Measurements from ENCODE around the gene LMLN.
"Not testable (repeated sequence)": the region's sequence is repeated elsewhere in the genome, so short reads cannot be mapped to it uniquely, and the experiment has no call there.

LMLN gene

DNA sequence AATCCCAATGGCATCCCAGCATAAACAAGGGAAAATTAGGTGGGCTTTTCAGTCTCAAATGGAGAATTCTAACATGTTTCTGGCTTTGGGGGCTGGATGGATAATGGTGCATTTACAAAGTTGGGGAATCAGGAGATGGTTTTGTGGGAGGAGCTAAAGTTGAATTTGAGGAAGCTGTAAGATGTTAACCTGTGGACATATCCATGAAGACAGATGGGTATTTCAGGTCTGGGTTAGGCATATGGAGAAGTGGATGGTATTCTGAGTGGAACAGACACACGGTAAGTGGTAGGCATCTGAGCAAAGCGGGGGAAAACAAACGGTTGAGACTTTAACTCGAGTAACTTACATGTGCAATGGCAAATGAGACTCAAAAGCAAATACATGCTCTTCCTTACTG lies 1.7 kb upstream of the LMLN start:
- no peak for DNase-seq

DNA sequence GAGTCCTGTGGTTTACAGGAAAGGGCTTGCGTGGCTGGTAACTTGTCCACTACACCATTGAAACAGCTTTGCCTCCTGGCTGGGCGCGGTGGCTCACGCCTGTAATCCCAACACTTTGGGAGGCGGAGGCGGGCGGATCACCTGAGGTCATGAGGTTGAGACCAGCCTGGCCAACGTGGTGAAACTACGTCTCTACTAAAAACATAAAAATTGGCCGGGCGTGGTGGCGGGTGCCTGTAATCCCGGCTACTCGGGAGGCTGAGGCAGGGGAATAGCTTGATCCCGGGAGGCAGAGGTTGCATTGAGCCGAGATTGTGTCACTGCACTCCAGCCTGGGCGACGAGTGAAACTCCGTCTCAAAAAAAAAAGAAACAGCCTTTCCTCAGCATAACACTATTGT lies 1.2 kb upstream of the LMLN start:
- DNase-seq = not testable (repeated sequence)

DNA sequence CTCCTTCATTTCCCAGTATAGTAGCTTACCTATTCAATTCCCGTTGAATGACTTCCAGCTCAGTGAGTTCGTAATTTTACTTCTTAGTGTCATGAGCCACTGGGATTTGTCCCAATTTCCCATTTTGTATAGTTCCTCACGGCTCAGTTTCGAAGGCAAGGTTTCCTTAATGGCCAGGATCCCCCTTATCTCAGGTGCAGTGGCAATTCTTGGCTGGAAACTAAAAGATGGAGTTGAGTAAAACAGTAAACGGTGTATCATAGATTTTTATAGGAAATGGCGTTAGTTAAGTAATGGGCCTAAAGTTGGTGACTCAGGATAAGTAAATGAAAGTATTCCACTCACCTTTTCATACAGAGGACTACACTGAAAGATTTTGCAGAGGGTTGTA lies 522 bp upstream of the LMLN start:
- DNase-seq = no peak

DNA sequence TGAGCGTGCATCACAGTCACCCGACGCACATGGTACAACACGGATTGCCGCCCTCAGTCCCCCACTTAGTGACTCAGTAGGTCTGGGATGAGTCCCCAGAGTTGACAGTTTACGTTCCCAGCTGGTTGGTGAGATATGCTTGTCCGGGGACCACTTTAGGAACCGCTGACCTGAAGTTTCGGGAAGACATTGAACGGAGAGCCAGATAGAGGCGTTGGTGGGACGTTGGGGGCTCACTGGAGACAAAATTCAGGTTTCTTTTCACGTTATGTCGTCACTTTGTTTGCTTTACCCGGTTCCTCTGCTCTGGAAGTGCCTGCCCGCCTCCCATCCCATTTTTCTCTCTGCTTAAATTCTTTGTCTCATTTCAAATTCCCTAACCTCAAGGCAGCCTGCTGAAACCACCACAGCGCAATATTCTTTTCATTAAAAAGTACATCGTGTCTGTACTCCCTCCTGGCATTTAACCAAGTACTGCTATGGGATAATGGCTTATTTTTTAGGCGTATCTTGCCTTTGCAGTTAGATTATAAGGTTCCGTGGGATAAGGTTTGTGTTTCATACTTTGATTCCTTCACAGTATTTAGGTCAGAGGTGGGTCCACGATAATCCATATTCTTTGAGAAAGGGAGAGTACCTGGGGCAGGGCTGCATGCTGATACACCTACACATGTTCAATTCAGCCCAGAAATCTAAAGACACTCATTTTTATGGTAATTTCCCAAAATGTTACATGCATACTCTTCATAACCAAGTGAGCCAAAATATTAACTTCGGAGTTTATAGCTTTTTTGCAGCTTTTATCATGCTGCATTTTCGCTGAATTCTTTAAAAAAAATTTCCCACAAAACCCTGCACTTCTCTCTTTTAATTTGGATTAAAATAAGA lies 921 bp downstream of the LMLN start:
- DNase-seq = no peak

DNA sequence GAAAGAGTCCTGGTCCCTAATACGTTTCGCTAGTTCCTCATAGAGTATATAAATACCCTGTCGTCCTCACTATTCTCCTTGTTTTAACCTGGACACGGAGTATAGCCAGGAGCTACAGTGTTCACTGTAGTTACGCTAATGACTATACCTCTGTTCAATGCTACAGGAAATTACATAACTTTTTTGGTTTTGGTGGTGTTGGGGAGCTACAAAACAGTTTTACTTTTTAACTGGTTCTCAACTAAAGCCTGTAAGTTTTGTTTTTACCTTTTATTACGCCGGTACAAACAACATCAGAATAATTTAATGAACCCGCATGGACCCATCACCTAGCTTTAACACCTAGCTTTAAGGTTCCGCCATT lies 1.5 kb downstream of the LMLN start:
- no peak for DNase-seq

DNA sequence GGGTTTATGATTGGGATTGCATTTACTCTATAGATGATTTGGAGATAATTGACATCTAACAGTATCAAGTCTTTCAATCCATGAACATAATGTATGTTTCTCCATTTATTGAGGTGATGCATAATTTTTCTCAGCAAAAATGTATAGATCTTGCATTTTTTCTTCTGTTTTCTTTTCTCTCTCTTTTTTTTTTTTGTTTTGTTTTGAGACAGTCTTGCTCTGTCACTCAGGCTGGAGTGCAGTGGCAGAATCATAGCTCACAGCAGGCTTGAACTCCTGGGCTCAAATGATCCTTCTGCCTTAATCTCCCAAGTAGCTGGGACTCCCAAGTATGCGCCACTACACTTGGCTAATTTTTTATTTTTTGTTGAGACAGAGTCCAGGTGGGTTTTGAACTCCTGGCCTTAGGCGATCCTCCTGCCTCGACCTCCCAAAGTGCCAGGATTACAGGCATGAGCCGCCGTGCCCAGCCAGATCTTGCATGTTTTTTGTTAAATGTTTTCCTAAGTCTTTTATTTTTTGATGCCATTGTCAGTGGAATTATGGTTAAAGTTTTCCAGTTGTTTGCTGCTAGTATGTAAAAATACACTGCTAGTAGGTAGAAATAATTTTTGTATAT lies 3.1 kb downstream of the LMLN start:
- DNase-seq = no peak

DNA sequence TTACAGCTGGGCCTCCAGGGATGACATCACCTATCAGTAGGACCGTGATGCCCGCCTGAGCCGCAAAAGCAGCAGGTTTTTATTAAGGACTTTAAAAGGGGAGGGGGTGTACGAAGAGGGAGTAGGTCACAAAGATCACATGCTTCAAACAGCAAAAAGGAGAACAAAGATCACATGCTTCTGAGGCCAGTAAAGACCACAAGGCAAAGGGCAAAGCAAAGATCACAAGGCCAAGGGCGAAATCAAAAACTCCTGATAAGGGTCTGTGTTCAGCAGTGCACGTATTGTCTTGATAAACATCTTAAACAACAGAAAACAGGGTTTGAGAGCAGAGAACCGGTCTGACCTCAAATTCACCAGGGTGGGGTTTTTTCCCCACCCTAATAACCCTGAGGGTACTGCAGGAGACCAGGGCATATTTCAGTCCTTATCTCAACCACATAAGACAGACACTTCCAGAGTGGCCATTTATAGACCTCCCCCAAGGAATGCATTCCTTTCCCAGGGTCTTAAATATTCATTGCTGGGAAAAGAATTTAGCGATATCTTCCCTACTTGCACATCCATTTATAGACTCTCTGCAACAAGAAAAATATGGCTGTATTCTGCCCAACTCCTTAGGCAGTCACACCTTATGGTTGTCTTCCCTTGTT lies 7.4 kb downstream of the LMLN start:
- not testable (repeated sequence) for DNase-seq

DNA sequence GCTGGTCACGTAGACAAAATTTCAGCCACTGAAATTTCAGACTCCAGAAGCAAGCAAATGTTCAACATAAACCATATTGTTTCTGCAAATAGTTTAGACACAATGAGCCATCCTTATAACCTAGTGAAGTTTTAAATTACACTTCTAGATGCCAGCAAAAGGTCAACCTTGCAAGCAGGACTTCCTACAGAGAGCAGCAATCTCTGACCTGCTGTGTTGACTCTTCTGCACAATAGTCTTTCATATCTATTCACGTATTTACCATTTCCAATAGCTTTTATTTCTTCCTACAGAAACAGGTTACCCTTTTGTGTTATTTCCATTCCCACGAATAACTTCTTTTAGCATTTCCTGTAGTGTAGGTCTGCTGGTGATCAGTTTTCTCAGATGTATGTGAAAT lies 10.6 kb downstream of the LMLN start:
- no peak for DNase-seq

DNA sequence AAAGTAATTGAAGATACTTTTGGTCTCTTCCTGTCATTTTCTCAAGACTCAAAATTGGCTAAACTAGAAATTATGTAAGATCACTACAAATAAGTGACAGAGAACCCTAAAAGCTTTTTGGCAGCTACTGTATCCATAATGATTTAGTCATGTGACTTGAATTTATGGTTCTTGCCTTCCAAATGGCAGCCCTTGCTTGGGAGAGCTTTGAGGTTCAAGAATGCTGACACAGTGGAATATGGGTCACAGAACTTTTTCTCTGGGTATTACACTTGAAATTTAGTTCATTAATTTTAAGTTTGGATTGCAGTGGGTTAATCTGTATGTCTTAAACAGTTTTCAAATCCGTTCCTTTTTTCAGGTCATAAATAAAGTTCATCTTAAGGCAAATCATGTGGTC lies 14.0 kb downstream of the LMLN start:
- DNase-seq = no peak

DNA sequence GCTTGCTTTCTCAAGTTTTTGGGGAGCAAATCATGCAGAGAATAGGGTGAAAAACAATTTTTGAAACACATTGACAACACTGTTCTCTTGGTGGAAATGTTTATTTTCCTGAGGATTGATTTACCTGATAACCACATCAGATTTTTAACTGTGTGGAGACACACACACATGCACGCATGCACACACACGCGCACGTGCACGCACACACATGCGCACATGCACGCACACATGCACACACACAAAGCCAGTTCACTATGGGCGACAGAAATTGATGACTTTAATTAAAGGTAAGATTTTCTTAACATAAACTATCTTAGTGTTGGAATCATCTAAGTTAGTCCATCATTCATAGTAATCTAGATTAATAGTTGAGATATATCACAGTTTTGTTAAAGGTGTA lies 15.3 kb downstream of the LMLN start:
- no peak for DNase-seq

DNA sequence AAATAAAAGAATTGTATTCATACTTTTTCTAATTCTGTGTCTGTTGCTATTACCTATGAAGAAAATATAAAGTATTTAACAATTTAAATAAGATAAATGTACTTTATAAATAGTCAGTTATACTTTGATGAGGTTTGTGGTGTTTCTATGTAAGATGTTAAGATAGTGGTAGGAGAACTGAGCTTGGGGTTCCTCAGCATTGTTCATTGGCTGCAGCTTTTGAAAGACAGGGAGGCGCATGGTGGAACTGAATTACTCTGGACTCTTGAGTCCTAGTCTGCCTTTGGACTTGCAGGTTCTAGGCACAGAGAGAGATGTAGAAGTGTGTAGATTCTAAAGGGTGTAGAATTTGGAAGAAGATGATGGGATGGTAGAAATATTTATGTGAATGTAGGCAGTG lies 23.1 kb downstream of the LMLN start:
- no peak for DNase-seq

DNA sequence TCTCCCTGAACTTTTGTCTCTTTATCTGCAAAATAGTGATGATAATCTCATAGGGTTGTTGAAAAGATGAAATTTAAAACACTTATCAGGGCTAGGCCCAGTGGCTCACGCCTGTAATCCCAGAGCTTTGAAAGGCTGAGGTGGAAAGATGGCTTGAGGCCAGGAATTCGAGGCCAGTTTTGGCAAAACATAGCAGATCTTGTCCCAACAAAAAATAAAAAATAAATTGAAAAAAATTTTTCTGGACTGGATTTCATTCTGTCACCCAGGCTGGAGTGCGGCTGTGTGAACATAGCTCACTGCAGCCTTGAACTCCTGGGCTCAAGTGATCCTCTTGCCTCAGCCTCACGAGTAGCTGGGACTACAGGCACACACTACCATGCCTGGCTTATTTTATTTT lies 29.6 kb downstream of the LMLN start:
- no peak for DNase-seq

DNA sequence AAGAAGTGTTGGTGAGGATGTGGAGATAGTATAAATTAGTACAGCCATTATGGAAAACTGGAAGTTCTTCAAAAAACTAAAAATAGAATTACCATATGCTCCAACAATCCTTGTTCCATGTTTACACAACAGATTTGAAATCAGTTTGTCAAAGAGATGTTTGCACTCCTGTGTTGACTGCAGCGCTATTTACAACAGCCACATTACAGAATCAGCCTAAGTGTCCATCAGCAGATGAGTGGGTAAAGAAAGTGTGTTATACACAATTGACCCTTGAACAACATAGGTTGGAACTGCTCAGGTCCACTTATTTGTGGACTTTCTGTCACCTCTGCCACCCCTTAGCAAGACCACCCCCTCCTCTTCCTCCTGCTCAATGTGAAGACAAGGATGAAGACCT lies 34.7 kb downstream of the LMLN start:
- no peak for DNase-seq

DNA sequence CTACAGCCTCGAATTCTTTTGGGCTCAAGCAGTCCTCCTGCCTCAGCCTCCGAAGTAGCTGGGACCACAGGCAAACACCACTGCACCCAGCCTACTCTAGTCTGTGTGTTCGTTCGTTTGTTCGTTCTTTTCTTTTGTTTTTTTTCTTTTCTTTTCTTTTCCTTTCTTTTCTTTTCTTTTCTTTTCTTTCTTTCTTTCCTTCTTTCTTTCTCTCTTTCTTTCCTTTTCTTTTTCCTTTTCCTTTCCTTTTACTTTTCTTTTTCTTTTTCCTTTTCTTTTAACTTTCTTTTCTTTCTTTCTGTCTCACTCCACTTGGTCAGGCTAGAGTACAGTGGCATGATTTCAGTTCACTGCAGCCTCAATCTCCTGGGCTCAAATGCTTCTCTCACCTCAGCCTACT lies 36.8 kb downstream of the LMLN start:
- no peak for DNase-seq

DNA sequence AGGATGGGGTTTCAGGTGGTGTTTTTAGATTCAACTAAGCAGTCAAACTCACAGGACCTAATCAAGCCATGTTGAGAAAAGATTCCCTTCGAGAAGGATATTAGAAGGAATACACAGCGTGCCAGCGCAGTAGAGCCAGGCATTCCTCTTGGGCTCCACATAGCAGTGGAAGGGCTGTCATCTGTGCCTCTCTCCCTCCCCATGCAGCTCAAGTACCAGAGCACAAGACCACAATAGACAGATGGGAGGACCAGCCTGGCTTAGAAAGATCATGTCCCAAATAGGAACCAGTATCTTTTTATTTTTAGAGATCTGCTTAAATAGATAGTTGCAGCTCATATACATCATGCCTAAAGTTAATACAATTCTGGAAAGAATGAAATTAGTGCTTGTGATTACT lies 37.9 kb downstream of the LMLN start:
- DNase-seq = no peak

DNA sequence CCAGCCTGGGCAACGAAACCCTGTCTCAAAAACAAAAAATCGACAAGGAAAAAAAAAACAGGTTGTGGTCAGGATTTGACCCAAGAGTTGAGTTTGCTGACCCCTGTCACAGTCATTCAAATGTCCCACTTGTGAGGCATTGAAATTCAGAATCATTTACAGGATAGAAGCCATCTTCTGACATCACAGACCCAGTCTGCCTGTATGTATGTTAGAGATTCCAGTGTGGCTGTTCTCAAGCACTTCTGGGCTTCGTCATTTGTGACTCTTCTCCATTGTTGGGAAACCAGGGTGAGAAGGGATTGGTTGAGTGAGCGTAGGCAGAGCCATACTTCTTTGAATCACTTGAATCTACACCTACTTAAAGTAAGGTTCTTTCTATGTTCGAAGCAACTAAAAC lies 57.1 kb downstream of the LMLN start:
- no peak for DNase-seq

DNA sequence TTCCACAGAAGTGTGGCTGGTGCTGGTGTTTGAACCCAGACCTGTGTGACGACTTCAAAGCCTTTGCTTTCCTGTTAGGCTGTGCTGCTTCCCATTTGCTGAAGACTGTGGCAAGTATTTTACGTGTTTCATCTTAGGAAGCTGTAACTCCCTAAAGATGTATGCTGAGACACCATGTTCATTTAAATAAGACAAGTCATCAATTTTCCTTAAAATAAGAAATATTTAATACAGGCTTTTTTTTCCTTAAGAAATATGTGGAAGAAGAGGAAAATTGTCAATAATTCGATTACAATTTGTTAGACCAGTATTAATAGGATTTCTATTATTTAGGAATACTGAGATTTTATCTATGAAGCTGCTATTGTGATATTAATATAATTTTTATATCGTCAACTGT lies 58.4 kb downstream of the LMLN start:
- DNase-seq = no peak

DNA sequence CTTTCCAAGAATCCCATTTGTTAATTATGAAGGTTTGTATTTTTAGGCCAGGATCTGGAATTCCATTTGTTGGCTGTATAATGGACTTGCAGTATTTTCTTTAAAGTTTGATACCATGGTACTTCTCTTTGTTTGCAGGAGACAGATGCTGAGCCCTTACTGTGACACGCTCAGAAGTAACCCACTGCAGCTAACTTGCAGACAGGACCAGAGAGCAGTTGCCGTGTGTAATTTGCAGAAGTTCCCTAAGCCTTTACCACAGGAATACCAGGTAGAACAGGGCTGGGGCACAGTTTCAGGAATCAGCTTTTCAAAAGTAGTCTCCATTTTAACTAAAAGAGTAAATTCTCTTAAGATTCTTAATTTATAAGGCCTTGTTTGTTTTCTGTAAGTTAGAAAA lies 59.1 kb downstream of the LMLN start:
- DNase-seq = no peak

DNA sequence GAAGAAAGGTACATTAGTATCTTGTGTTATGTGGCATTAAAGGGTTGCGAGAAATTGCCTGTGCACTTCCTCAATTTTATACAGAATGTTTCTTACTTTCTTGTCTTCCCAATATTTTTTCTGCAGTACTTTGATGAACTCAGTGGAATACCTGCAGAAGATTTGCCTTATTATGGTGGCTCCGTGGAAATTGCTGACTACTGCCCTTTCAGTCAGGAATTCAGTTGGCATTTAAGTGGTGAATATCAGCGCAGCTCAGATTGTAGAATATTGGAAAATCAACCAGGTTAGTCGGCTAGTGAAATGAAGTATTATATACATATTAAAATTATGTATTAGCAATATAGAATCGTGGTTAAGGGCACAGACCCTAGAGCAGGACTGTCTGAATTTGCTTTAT lies 61.3 kb downstream of the LMLN start:
- DNase-seq = no peak

DNA sequence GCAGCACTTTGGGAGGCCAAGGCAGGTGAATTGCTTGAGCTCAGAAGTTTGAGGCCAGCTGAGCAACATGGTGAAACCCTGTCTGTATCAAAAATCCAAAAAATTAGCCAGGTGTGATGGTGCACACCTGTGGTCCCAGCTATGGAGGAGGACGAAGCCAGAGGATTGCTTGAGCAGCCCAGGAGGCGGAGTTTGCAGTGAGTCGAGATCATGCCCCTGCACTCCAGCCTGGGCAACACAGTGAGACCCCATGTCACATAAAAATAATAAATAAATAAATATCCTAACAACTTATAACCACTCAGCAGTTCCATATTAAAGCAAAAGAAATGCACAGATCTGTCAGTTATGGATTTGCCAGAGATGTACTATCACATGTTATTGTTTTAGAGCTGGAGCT lies 62.6 kb downstream of the LMLN start:
- DNase-seq = no peak

DNA sequence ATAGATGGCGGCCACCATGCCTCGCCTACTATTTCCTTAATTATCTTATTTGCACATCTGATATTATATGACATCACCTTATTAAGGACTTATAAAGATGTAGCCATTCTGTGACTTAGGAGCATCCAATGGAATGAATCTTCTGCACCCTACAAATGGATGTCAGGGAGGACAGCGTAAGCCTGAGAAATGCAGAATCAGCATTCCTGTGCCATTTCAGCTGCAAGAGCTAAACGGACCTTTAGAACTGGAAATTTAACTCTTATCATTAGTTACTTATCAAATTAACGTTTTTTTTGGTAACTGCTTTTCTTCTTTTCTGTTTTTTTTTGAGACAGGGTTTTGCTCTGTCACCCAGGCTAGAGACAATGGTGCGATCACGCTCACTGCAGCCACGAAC lies 65.6 kb downstream of the LMLN start:
- DNase-seq = no peak

DNA sequence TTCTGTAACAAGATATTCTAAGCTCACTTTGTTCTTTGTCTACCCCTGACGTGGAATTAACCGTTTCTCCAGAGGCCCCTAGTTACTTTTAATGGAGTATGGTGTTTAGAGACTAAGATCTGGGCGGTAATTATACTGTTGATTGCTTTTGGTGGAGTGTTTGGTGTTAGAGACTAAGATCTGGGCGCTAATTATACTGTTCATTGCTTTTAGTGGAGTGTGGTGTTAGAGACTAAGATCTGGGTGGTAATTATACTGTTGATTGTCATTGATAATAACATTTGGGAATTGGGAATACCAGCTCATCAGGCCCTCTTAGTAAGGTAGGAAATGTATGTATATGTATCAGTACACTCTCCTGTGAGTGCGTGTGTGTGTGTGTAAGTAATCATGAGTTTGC lies 66.6 kb downstream of the LMLN start:
- no peak for DNase-seq

DNA sequence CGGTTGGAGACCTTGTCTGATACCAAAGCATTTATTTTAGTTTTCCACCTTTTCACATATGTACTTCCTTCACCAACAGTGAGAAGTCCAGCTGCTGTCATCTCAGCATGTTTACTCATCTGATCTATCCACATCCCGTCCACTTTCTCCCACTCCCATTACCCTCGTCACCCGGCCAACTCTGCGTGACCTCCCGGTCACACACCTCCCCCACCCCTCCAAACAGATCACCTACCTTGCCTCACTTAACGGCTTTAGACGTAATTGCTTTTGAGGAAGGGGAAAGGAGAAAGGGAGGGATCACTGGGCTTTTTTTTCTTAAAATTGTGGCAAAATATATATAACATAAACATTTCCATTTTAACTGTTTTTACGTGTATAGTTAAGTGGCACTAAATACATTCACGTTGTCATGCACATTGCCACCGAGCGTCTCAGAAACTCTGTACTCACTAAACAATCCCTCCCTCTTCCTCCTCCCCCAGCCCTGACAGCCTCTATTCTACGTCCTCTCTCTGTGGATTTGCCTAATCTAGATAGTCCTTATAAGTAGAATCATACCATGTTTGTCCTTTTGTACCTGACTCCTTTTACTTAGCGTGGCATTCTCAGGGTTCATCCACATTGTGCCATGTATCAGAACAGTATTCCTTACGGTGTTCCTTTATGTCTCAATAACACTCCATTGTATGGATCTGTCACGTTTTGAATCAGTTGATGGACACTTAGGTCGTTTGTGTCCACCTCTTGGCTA lies 67.2 kb downstream of the LMLN start:
- no peak for DNase-seq

Data from activated naive CD4-positive, alpha-beta T cell treated with Interleukin-2 at 50 U/mL for 16 hours (primary cell).